Measurements from ENCODE around the gene CERS6. TPM values are rescaled to one million over a fixed set of nuclear protein-coding genes. Genes with fewer than 3 reads are reported as not detected.

CERS6 gene
- total RNA-seq, 1 donor from 2014 or later, result 23.9 TPM

- intact Hi-C loops (cut with micrococcal nuclease), result loop anchor here (1.0 kb wide), 1 partner anchor 8 kb away; no protein-coding TSS in a partner anchor
These were observed 14.7 kb upstream of the CERS6 start for GRCh38 chr2:168441214-168441872.

DNA sequence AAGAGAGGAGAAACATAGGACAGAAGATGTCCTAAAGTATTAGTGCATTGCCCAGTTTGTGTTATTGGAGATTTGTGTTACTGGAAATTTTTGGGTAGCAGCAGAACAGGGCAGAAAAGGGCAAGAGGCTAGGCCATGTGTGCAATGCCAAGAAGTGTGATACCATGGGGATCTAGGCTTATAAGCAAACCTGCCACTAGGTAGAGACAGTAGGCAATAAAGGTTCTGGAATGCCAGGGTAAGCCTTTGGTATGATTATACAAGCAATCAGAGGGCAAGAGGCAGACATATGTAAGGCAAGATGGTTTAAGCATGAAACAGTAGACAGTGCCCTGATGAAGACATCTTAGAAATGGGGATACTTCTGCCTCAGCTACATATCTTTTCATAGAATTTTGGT lies 12.3 kb upstream of the CERS6 start:
- intact Hi-C loops (cut with micrococcal nuclease), result no loop called here

- intact Hi-C loops (cut with micrococcal nuclease), result no loop called here
These were observed 10.1 kb upstream of the CERS6 start for GRCh38 chr2:168445960-168446359.

- intact Hi-C loops (cut with micrococcal nuclease), result no loop called here
These were observed 7.1 kb upstream of the CERS6 start for GRCh38 chr2:168448980-168449379.

DNA sequence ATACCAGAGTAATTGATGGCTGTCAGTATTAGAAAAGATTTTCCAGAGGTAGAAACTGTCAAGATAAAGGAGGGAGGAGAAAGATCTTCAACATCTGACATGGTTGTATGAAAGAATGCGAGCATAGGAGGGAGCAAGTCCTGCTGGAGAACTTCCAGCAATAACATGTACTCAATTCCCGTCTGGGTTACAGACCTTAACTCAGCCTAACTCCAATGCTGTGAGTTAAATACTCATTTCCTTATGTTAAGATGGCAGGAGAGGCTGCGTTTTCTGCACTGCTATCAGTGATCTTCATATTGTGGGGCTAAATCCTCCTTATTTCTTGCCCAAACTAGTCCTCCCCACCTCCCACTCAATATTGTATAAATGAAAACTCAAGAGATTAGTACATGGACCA lies 6.7 kb upstream of the CERS6 start:
- intact Hi-C loops (cut with micrococcal nuclease), result no loop called here

DNA sequence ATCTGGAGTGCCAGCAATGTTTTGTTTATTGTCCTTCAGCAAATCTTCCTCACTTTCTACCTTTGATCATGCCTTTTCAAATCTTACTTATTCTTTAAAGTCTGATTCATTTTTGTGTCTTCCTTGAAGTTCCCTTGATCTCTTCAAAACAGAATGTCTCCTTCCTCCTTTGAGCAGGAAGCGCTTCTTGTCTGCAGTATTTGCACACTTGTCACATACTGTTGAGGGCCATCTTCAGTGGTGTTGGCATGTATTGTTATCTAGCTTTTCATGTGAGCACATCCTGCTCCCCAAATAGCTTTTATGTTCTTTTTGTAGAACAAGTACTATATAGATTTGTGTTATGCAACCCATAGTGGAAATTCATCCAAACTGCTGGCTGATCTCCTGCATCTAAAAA lies 5.9 kb upstream of the CERS6 start:
- intact Hi-C loops (cut with micrococcal nuclease), result no loop called here

DNA sequence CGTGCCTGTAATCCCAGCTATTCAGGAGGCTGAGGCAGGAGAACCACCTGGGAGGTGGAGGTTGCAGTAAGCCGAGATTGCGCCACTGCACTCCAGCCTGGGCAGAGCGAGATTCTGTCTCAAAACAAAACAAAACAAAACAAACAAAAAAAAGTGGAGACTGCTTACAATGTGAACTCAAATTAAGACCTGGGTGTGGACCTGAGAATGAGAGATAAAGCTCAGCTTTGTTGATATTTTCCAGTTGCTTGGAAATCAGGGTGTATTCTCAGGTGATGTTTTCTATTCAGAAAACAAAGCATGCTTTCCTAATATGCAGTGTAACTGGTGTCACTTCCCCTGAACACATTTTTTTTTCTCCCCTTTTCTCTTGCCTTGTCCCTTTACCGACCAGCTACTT lies 5.3 kb upstream of the CERS6 start:
- intact Hi-C loops (cut with micrococcal nuclease), result no loop called here

DNA sequence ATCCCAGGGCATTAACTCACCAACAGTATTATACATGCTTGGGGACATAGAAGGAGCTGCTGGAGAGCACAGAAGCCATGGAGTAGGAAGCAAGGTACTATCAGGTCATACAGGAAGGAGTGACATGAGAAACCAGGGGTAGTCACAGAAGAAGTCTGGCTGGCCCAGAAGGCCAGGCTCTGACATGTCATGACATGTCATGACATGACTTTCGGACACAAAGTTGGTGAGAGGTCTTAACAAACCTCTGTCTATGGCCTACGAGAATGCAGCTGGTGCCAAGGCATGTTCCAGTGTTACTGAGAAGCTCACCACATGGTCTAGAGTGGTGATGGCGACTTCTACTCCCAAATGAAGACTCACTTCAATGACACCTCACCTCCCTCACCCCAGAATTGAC lies 3.3 kb upstream of the CERS6 start:
- intact Hi-C loops (cut with micrococcal nuclease), result no loop called here

DNA sequence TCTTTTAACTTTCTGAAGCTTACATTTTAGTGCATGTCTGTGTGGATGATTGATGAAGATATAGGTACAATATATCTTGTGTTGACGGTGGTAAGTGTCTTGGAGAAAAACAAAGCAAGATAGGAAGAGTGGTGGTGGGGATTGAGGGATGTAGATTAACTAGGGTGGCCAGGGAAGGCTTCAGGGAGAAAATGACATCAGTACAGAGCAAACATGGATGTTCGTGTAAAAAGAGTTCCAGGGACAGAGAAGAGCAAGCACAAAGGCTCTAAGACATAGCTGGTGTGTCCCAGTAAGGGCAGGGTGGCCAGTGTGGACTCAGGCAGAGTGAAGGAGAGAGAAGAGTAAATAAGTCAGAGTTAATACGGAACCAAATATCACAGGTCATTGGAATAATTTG lies 2.7 kb upstream of the CERS6 start:
- intact Hi-C loops (cut with micrococcal nuclease), result no loop called here

DNA sequence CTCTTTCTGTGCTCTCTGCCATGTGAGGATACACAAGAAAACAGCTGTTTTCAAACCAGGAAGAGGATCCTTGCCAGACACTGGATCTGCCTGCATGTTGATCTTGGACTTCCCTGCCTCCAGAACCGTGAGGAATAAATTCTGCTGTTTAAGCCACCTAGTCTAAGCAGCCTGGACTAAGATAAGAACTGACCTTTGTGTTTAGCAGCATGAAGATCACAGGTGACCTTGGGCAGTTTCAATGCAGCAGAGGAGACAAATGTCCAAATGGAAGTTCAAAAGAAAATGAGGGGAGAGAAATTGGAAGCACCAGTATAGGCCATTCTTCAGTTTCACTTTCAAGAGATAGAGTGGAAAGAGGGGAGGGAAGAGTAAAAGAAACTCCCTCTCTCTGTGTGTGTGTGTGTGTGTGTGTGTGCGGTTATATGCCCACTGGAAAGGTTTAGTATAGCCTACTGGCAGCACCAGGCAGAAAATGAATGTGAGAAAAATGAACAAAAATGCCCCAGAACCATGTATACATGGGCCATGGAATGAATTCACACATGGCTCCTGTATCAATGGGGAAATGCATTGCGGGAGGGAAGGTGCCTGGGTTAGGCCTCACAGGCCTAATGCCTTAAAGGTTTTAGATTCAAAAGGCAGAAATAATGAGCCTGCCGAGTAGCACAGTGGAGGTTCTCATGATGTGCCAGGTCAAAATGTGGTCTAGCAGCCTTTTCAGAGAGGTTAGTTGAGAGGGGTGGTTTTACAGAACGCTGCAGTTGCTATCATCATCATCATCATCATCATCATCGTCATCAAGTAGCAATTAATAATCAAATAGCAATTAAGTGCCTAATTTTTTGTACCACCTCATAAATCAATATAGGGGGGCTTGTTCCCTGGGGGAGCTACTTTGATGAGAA lies 1.1 kb upstream of the CERS6 start:
- intact Hi-C loops (cut with micrococcal nuclease), result loop anchor here (5.0 kb wide), 2 partner anchors 82 to 263 kb away; no protein-coding TSS in a partner anchor

DNA sequence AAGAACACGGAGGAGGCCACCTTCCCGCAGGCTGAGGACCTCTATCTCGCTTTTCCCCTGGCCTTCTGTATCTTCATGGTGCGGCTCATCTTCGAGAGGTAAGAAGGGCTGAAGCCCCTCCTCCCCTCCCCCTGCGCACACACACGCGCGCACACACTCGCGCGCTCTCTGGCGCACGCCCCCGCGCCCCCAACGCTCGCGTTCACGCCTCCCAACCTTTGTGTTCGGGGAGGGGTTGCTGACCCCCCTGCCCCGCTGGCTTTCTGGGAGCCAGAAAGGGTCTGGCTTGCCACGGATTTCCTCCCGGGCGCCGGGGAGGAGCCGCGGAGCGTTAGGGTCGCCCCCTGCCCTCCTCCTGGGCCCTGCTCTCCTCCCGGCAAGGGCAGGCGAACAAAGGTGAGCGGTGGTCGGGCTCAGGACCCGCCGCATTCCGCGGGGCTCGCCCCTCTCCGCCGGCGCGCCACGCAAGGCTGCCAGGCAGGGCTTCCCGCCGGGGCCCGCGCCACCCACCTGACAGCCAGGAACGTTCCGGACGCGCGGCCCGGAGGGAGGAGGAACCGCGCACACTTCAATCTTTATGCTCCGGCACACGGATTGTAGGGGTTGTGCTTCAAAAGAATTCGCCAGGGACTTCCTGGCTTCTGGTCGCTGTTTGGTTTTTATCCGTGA lies 583 bp downstream of the CERS6 start:
- intact Hi-C loops (cut with micrococcal nuclease), result loop anchor here (1.0 to 5.0 kb wide), 9 partner anchors 23 to 908 kb away; partner anchors contain the start of genes SPC25 and STK39

- intact Hi-C loops (cut with micrococcal nuclease), result loop anchor here (1.0 to 5.0 kb wide), 7 partner anchors 24 to 907 kb away; partner anchors contain the start of gene SPC25
These were observed 1.3 kb downstream of the CERS6 start for GRCh38 chr2:168457190-168457895.

DNA sequence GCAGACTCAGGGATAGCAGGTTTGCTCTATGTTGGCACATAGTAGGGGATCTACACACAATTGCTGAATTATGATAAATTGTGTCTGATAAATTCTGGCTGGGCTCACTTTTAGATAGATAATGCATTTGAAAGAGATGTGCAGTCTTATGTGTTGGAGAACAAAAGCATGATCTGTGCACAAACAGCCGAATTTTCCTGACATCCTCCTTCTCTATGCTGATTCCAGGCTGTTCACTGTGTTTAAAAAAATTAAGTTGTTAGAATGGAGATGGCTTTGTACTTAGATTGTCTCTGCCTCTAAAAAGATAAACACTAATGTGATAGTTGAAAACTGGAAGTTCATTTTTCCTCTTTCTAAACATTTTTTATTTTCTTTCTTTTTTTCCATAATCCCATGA lies 2.1 kb downstream of the CERS6 start:
- intact Hi-C loops (cut with micrococcal nuclease), result loop anchor here (5.0 kb wide), 2 partner anchors 79 to 266 kb away; no protein-coding TSS in a partner anchor

DNA sequence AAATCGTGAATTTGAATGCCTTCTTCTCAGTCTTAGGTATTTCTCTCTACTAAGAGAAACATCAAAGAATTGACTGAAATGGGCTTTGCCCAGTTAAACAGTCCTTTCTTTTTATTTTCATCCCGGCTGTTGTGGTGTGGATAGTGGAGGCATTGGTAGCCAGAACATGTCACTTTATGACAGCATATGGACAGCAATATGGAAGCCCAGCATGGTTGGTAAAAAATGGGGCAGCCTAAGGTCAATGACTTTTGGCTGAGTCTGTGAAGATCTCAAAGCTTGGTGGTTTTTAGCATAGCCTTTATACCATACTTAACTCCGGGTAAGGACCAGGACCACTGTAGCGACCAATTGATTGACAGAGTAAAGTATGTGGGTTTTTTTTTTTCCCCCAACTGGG lies 3.2 kb downstream of the CERS6 start:
- intact Hi-C loops (cut with micrococcal nuclease), result loop anchor here (5.0 kb wide), 2 partner anchors 78 to 267 kb away; no protein-coding TSS in a partner anchor

DNA sequence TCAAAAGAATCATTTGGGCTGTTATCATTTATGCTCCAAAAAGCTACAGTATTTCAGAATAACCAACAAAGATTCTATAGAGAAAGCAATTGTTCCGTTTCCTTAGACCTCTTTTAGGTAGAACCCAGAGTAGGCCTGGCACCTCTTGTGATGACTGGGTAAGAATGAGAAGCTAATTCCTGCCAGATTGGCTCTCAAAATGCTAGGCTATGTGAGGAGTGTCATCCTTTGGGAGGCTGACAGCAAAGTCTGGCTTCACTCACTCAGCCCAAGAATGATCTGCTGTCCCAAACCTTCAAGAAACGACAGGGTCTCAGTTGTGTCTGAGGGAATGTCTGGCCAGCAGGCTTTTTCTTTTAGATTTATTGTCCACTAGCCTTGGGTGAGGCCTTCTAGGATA lies 4.5 kb downstream of the CERS6 start:
- intact Hi-C loops (cut with micrococcal nuclease), result no loop called here

DNA sequence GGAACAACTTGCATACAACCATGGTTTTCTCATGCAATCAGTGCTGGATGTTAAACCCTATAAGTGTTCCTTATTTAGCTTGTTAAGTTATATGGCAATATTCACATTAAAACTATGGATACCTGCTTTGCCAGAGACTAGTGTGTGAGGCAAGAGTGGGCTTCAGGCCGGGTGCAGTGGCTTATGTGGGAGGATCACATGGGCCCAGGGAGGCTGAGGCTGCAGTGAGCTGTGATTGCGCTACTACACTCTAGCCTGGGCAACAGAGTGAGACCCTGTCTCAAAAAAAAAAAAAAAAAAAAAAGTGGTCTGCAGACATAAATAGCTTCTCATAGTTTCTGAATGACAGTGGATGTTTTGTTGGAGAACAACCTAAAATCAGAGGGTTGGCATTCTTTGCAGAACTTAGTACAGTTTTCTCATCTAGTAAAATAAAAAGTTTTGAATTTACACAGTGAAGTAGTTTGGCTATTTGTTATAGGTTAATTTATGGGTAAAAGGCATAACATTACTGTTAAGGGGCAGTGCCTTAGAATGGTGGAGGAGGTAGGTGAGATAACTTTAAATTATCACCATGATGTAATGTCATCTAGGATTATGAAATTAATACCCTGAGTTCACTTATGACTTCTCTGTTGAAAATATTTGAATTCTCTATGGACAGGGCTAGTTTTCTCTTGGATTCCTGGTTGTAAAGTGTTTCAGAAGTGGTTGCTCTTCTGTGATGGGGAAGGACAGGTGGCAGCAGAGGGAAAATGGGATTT lies 5.3 kb downstream of the CERS6 start:
- intact Hi-C loops (cut with micrococcal nuclease), result no loop called here

DNA sequence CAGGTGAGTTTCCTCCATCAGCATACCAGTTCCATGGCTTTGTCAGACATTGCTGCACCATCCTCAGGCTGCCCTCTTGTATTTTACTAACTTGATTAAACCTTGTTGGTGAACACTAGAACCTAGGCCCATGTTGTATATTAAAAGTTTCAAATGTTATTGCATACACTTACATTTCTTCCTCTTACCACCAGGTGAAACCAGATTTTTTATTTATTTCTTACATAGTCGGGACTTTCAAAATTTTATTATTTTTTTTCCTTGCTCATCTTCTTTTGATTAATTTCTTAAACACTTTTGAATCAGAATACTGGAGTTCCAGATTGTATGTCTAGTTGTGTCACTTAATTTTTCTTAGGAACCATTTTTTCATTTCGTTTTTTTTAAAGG lies 5.9 kb downstream of the CERS6 start:
- intact Hi-C loops (cut with micrococcal nuclease), result no loop called here

DNA sequence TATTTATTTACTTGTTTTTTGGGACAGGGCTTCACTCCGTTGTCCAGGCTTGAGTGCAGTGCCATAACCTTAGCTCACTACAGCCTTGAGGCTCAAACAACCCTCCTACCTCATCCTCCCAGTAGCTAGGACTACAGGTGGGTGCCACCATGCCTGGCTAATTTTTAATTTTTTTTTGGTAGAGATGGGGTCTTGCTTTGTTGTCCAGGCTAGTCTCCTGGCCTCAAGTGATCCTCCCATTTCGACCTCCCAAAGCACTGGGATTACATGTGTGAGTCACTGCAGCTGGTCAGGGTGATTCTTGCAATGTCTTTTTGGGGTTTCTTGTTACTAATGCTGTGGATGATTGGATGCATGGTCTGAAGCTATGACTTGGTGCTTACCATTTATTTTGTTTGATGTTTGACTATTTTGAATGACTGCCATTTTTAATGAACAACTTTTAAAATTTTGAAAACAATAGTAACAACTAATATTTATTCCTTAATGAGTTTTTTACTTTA lies 6.5 kb downstream of the CERS6 start:
- intact Hi-C loops (cut with micrococcal nuclease), result no loop called here

DNA sequence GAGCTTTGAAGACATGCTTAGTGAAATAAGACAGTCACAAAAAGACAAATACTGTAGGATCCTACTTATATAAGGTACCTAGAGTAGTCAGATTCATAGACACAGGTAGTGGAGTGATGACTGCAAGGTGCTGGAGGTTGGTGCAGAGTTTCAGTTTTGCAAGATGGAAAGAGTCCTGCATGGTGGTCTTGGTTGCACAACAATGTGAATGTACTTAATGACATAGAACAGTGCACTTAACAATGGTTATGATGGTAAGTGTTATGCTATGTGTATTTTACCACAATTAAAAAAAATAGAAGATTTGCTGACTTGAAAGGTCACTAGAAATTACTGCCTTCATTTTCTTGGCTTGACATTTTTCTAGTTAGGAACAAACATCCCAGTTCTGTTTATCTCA lies 9.5 kb downstream of the CERS6 start:
- intact Hi-C loops (cut with micrococcal nuclease), result no loop called here

DNA sequence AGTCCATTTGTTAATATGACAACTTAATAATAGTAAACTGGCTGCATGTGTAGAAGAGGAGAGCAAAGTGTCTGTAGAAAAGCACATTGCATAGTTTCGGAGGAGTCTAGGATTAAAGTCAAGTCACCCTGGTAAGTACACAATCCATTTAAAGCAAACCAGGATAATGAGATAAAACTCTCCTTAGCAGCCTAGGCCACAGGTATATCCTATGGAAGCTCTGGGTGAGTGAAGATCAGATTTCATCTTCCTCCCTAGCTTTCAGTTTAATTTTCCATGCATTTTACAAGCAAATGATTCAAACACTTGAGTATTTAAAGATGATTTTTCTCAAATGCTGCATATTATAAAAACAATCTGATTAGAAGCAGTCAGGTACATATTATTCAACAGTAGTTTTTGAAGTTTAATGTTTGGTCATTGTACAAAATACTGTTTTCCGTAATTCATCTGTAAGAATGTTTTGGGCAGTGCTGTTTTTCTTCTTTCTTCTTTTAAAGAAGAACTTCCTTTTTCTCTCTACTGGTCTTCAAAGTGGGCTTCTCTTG lies 10.2 kb downstream of the CERS6 start:
- intact Hi-C loops (cut with micrococcal nuclease), result no loop called here

Data from T-helper 1 cell treated with Interleukin-12 subunit alpha and Interleukin-12 subunit beta and Interleukin-4 antibody, amounts not matched to agents 30 ng/mL and 1 ng/mL, for 36 hours (primary cell).